ENCODE results near the gene VARS1.
"Not testable (repeated sequence)": the region's sequence is repeated elsewhere in the genome, so short reads cannot be mapped to it uniquely, and the experiment has no call there.

VARS1 gene

DNA sequence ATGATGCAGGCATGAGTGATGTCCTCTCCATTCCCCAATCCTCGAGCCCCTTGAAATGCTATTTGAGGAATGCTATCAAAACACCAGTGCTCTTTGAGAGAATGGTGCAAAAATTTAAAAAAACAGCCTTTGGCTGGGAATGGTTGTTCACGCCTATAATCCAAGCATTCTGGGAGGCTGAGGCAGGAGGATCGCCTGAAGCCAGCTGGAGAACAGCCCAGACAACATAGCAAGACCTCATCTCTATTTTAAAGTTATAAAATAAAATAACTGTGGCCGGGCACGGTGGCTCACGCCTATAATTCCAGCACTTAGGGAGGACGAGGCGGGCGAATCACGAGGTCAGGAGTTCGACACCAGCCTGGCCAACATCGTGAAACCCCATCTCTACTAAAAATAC is 4.2 kb upstream of the VARS1 start:
- intact Hi-C loops (cut with DNase I): loop anchor here (5.0 kb wide), 1 partner anchor 62 kb away; the partner anchor contains the start of gene CLIC1

DNA sequence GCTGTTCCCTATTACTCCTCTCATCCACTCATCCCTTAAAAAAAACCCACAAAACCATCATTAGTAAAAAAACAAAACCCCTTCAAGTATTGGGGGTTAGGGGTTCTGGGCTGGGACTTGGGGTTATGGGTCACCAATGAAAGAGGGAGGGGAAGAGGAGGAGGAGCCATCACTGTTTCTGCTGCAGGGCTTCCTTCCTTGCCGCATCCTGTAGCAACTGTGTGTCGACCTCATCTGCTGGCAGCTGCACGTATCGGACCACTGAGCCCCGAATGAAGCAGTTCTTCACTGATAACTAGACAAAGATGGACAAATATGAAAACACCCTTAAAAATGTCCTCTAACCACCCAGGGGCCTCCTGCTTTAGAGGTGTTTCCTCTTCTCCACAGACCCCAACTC is 2.0 kb upstream of the VARS1 start:
- DNase-seq: no peak
- intact Hi-C loops (cut with DNase I): loop anchor here (5.0 kb wide), 1 partner anchor 60 kb away; the partner anchor contains the start of gene CLIC1

More for the DNA sequence above, 4.2 kb upstream of the VARS1 start:
- DNase-seq: no peak

DNA sequence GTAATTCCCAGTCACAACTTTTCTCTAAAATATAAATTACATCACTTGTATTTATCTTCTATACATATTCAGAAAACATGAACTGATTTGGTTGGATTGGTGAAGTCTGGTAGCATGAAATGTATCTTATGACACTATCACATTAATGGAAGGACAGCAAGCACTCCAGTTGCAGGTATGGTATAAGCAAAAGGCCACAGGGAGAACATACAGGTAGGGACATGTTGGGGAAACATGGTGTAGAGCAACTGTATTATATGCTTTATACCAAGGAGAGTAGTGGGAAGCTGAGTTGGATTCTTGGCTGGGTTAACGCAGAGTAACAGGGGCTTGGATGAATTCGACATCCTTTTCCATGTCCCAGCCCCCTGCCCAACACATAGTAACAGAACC is 1.4 kb upstream of the VARS1 start:
- no peak for DNase-seq
- intact Hi-C loops (cut with DNase I): loop anchor here (5.0 kb wide), 1 partner anchor 60 kb away; the partner anchor contains the start of gene CLIC1

DNA sequence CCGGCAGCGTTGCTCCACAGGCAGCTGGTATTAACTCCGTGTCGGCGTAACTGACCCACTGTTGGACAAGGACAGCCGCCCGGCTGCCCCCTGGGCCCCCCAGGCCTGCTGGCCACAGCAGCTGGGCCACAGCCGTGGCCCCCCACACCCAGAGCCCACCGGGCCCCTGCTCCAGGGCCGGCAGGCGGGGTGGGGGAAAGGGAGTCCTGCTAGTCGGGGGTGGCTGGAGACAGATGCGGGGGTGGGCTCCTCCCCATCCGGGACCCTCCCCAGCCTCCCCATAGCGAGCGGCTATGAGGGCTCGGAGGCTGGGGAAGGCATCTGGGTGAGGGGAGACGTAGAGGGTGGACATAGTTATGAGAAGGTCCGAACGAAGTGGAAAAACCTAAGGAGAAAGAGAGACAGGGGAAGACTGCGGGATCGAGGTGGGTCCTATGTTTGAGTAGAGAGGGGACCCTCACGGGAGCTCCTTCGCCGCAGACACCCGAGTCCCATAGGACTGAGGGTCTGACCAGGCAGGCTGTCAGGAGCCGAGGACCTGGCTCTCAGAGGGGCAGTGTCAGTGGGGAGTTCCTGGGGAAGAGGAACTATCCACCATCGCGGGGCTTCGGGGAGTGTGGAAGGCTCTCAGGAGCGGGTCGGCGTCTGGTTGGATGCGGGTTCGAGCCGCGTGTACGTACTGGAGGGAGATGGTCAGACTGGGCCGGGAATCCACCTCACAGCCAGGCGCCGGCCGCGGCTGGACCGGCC is 511 bp downstream of the VARS1 start:
- peak in 1 of 42 donors; percentile 26 for DNase-seq
- intact Hi-C loops (cut with DNase I): loop anchor here (5.0 kb wide), 1 partner anchor 58 kb away; the partner anchor contains the start of gene CLIC1

DNA sequence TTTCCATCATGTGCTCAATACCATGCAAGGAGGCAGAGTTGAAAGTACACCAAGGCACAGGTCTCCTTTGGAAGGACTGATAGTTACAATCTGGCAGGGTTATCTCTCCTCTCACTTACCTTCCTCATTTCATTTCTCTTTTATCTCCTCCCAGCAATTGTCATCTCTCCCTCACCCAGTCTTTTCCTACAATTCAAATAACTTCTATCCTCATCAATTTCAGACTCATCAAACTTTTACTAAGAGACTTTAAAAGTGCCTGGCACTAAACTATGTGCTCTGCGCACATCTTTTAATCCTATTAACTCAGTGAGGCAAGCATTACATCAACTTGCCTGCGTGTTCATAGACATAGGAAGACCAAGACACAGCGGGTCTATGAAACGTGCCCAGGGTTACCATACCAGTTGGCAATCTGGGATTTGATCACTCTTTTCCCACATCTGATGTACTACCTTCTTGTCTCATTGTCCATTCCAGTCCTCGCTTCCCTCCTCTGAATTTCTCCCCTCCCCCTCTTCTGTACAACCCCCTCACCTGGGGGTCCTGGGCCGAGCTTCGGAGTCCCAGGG is 1.2 kb downstream of the VARS1 start:
- intact Hi-C loops (cut with DNase I): no loop called here
- DNase-seq: peak in 1 of 42 donors; percentile 10

DNA sequence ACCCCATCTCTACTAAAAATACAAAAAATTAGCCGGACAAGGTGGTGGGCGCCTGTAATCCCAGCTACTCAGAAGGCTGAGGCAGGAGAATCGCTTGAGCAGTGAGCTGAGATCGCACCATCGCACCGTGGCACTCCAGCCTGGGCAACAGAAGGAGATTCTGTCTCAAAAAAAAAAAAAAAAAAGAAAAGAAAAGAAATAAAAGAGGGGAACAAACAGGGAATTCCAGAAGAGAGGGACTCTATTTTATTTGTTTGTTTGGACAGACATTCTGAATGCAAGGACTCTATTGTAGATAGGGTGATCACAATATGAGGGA is 1.7 kb downstream of the VARS1 start:
- DNase-seq; intact Hi-C loops (cut with DNase I): not testable (repeated sequence)

DNA sequence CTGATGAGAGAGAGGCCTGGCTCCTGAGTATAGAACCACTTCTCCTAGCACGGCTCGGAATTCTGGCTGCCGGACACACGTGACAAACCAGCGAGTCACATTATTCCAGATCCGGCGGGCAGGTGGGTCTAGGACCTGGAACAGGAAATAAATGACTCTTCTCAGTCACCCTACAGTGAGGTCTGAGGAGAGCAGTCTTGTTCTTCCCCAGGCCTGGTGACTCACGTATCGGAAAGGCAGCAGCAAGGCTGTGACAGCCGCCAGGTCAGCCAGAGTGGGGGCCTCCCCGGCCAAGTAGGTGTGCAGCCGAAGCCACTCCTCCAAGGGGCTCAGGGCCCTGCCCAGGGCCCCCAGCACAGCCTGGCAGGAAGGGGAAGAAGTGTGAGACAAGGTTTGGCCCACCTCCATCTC is 2.8 kb downstream of the VARS1 start:
- no peak for DNase-seq
- intact Hi-C loops (cut with DNase I): no loop called here

DNA sequence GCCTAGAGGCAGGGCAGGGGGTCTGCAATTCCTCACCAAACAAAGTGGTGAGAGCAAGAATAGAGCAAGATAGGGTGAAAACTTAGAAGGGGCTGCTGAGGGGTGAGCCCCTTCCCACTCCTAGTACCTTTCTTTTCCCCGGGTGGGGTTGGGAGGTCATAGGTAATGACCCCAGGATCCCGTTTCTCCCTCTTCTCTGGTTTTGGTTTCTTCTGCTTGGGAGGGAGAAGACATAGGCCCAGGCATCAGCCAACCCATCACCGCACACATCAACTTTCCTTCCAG is 3.5 kb downstream of the VARS1 start:
- intact Hi-C loops (cut with DNase I): no loop called here

DNA sequence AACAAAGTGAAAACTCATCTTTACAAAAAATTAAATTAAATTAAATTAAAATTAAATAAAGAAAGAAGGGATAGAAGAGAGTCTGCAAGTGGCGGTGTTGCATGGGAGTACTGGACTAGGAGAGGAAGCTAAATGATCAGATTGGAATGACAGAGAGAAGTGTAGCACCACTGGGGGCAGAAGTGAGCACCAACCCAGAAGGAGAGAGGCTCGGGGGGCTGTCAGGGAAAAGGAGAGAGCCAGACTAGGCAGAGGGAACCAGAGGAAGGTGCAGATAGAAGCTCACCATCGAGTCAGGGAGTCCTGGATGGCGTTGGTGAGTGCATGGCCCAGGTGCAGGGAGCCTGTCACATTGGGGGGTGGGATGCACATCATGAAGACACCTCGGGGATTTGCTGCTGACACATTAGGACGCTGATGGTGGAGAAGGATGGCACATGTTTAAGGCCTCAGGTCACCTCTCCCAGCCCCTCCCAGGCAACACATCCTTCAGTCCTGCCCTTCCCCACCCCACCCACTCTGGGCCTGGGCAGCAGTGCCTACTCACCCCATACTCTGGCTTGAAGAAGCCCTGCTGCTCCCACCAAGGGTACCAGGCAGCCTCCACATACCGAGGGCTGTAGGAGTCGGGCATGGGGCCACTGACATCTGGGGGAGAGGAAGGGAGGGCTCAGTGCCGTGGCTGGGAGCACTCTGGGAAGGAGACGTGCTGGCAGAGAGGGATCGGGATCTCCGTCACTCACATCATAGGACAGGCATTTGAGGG is 4.0 kb downstream of the VARS1 start:
- peak in 26 of 42 donors; percentile 25 to 73 (median 56) for DNase-seq
- intact Hi-C loops (cut with DNase I): no loop called here

More for the DNA sequence above, 3.5 kb downstream of the VARS1 start:
- no peak for DNase-seq

DNA sequence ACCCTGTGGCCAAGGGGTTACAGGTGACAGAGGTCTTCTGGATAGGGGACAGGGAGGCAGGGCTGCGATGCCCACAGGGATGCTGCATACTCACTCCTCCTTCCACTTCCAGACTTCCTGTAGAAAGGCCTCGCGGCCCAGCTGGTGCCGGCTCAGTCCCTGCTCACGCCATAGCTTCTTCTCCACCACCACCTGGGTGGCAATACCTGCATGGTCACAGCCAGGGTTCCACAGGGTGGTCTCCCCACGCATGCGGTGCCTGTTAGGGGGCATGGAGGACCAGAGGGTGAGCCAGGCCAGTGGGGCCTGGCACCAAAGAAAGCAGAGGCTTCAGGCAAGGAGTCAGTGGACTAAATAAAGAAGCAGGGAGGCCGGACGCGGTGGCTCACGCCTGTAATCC is 10.1 kb downstream of the VARS1 start:
- intact Hi-C loops (cut with DNase I): no loop called here
- no peak for DNase-seq

DNA sequence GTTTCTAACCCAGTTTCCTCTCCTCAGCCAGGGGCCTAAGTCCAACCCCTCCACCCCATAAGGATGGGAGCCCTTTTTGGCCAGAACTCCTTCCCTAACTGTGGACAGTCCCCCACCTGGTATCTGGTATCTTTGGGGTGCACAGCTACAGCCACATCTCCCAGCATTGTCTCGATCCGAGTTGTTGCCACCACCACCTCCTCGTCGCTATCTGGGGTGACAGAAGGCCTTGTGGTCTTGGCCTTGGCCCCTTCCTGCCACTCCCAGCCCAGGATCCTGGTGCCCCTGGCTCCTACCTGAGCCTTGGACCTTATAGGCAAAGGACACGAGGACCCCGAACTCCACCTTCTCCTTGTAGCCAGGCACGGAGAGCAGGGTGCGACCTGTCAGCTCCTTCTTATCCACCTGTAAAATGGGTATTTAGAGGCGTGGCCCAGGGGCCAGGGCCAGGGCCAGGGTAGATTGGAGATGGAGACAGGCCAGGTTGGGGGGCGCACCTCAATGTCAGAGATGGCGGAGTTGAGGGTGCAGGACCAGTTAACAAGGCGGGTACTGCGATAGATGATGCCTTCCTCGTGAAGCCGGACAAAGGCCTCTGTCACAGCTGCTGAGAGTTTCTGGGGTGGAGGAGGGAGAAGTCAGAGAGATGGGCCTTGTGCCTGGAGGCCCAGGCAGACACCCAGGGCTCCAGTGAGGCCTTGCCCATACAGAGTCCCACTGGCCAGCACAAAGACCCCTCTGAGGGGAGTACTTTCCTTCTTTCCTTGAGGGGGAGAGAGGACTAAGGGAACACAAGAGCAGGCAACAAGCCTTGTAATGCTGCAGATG is 11.2 kb downstream of the VARS1 start:
- DNase-seq: peak in 1 of 42 donors; percentile 32
- intact Hi-C loops (cut with DNase I): no loop called here

DNA sequence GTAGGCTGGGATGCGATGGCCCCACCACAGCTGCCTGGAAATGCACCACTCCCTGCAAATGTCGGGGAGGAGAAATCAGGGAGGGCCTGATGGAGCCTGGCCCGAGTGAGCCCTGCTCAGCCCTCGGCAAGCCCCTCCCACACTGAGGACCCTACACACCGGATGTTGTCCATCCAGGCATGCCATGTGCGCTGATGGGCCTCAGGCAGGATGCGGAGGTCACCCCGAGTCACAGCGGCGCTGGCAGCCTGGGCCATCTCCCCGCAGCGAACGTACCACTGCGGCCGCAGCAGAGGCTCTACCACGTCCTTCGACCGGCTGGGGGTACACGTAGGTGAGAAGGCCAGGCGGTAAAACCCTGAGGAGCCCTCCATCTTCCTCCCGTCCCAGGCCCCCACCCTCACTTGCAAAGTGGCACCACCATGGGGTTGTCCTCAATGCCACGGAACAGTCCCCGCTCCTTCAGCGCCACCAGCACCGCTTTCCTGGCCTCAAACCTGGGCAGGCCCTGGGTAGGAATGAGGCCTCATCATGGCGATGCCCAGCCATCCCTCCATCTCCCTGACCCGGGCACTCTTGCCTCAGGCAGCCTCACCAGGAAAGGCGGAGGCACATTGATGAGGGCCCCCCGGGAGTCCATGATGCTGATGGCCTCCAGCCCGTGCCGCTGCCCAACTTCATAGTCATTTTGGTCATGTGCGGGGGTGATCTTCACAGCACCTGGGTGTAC is 13.3 kb downstream of the VARS1 start:
- DNase-seq: no peak
- intact Hi-C loops (cut with DNase I): no loop called here

DNA sequence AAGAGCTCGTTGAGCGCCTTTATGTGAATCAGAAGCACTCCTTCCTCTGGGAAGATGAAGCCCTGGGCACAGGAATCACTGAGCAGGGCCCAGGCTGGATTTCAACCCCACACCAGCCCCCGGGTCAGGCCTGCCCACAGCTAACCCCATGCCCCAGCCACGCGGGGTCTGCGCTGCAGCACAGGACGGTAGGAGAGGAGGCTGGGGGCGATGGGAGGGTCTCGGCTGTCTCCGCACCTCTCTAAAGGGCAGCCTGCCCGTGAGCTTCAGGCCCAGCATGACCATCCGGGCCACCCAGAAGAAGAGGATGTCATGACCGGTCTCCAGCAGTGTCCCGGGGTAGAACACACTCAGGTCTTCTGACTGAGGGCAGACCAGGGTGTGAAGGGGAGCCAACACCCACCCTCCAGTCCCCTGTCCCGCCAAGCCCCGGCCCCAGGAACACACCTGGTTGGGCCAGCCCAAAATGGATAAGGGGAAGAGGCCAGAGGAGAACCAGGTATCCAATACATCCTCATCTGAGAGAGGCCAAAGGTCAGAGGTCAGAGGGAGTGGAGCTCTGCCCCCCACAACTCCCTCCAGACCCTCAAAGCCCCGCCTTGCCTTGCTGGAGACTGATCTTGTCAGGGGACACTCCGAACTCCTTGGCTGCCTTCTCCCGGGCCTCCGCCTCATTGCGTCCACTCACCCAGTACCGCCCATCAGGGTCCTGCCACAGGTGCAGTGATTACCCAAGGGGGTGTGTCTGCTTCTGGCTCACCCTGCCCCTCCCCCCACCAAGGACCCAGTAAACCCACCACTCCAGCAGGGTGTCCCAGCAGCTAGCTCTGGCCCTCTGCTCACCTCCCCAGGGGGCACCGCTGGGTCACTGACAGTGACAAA is 14.1 kb downstream of the VARS1 start:
- intact Hi-C loops (cut with DNase I): no loop called here

DNA sequence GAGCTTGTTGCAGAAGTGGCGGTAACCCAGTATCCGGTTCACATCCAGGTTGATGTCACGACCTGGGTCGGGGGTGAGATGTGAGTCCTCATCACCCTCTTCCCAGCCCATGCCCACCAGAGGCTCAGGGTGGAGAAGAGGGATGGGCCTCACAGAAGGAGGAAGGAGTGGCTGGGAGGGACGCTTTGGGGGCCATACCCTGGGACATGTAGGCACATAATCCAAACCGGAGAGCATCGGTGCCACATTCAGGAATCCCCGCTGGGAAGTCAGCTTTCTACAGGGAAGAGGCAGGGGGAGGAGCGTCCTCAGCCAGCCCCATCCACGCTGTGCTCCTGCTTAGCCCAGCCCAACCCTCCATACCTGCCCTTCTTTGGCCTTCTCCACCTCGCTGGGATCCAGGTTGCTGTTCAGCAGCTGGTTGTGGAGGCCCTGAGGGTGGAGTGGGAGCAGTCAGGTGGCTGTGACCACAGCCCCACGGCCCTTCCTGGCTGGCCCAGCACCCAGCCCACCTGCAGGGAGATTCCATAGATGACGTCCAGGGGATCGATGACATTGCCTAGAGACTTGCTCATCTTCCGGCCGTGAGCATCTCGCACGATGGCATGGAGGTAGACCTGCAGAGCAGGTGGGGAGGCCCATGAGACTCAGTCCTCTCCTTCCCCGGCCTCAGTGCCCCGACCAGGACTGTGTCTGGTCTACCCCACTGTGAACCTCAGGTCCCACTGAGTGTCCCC is 14.9 kb downstream of the VARS1 start:
- intact Hi-C loops (cut with DNase I): no loop called here
- no peak for DNase-seq

More for the DNA sequence above, 14.1 kb downstream of the VARS1 start:
- no peak for DNase-seq

DNA sequence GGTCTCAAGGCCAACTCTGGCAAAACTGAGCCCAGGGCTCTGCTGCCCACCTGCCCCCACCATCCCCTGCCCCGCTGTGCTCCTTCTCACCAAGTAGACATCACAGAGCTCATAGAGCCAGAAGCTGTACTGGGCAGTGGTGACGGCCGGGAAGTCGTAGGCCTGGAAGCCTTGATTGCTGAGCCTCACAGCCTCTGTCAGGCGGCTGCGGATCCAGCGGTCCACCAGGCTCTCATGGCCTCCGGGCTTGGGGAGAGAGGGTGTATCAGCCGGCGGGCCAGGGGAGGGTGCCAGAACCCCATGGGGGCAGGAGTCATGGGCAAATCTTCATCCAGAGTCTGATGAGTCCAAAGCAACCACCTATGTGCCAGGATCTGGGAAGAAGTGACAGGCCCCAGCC is 15.6 kb downstream of the VARS1 start:
- DNase-seq: no peak
- intact Hi-C loops (cut with DNase I): no loop called here

DNA sequence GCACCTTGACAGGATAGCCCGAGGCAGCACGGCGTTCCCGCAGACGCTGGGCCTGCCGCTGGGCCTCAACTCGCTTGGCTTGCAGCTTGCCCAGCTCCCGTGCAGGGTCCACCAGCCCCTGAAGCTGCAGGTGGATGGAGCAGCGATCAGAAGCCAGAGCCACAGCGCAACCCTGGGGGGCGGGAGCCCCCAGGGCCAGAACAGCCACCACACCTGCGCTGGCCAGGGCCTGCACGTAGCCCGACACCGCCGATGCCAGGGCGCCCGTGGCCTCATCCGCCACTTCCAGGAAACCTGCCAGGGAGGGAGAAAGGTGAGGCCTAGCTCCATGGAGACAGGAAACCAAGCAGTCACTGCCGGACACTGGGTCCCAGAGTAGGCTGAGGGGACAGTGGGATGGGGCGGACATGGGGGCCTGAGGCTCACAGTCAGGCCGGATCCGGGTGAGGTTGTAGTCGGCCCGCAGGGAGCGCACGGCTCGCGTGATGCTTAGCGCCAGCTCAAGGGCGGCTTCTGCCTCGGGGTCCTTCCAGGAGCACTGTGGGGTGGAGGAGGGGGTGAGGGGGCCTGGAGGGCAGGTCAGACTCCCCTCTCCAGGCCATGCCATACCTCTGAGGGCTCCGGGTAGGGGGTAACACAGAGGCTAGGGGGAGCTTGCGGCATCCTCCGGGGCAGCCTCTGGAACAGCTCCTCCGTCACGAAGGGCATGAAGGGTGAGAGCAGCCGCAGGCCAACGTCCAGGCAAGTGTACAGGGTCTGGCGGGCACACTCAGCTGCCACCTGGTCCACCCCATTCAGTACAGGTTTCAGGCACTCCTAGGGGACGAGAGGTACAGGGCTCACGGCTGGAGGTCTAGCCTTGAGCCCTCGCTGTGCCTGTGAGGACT is 16.3 kb downstream of the VARS1 start:
- intact Hi-C loops (cut with DNase I): no loop called here
- no peak for DNase-seq

Data from head of caudate nucleus (tissue), 42 donors.